PFSK-1 (cell line): ENCODE results near the gene TMC1.

Experiments
- FOXP2 ChIP-seq: optimal IDR thresholded peaks from 2 replicates; pipeline ENCODE3; 2011; ENCODE audit warnings: borderline replicate concordance, control low read depth, inconsistent platforms; ENCODE audit not compliant: insufficient read depth; ENCODE audit errors: extremely low read length, extremely low read depth
- POLR2AphosphoS5 ChIP-seq: IDR thresholded peaks from 2 replicates; pipeline ENCODE4 v1.6.1; 2012; ENCODE audit warnings: low read depth, mild to moderate bottlenecking, control low read depth, low read length, moderate library complexity
- REST ChIP-seq, 2 experiments: IDR thresholded peaks; 2 replicates each; pipeline versions ENCODE4 v1.6.1 to v1.8.0; 2011 to 2012; ENCODE audit warnings: low read depth in 2 of 2, low read length in 2 of 2, control low read depth in 1 of 2, inconsistent platforms in 1 of 2, mild to moderate bottlenecking in 1 of 2, moderate library complexity in 1 of 2; ENCODE audit not compliant: insufficient read depth in 1 of 2
- SIN3A ChIP-seq: IDR thresholded peaks from 2 replicates; pipeline ENCODE4 v1.6.1; 2012; ENCODE audit warnings: mild to moderate bottlenecking, low read length, moderate library complexity, borderline replicate concordance; ENCODE audit not compliant: insufficient read depth
- TAF1 ChIP-seq: IDR thresholded peaks from 2 replicates; pipeline ENCODE4 v1.6.1; 2012; ENCODE audit warnings: low read length, control low read depth, borderline replicate concordance; ENCODE audit not compliant: insufficient read depth

The TMC1 gene

GRCh38 chr9:72749276-72749675, 227.9 kb downstream of the TMC1 start:
- TF ChIP-seq POLR2AphosphoS5: no peak
- no peak for TF ChIP-seq TAF1
- TF ChIP-seq FOXP2: no peak
- no peak for TF ChIP-seq REST (IDR thresholded peaks at IDR 0.05; ENCODE audit: insufficient read depth in 1 of 2, low read depth in 2 of 2, low read length in 2 of 2)
- TF ChIP-seq SIN3A: no peak

GRCh38 chr9:72751541-72751940, 230.1 kb downstream of the TMC1 start:
- TF ChIP-seq TAF1: no peak
- TF ChIP-seq POLR2AphosphoS5: no peak
- TF ChIP-seq SIN3A: no peak
- TF ChIP-seq REST (IDR thresholded peaks at IDR 0.05; ENCODE audit: insufficient read depth in 1 of 2, low read depth in 2 of 2, low read length in 2 of 2): no peak
- no peak for TF ChIP-seq FOXP2

GRCh38 chr9:72753266-72753893, 232.0 kb downstream of the TMC1 start:
- no peak for TF ChIP-seq POLR2AphosphoS5
- TF ChIP-seq REST (IDR thresholded peaks at IDR 0.05; ENCODE audit: insufficient read depth in 1 of 2, low read depth in 2 of 2, low read length in 2 of 2): no peak
- TF ChIP-seq SIN3A: no peak
- no peak for TF ChIP-seq TAF1
- TF ChIP-seq FOXP2: no peak

GRCh38 chr9:72755836-72756235, 234.4 kb downstream of the TMC1 start:
- TF ChIP-seq TAF1 (no peak), FOXP2 (no peak), POLR2AphosphoS5 (no peak), REST (IDR thresholded peaks at IDR 0.05; ENCODE audit: insufficient read depth in 1 of 2, low read depth in 2 of 2, low read length in 2 of 2) (no peak), SIN3A (no peak)
